HG03571 (cell line): ENCODE results near the gene SLC25A33.

Experiments used
- ATAC-seq: cut with Tn5 transposase; IDR thresholded peaks from one replicate; pipeline ENCODE4 v1.9.1; 2021; ENCODE audit not compliant: unreplicated experiment

Gene SLC25A33

GRCh38 chr1:9599741-9600140 is 60.5 kb downstream of the SLC25A33 start:
- no peak for ATAC-seq

GRCh38 chr1:9600861-9601834 is 61.9 kb downstream of the SLC25A33 start:
- ATAC-seq, result no peak

GRCh38 chr1:9601942-9602793 is 62.9 kb downstream of the SLC25A33 start:
- ATAC-seq, result no peak

GRCh38 chr1:9602794-9603167 is 63.5 kb downstream of the SLC25A33 start:
- ATAC-seq, result no peak

- no peak for ATAC-seq
Measured at GRCh38 chr1:9603307-9603706, 64.0 kb downstream of the SLC25A33 start.

- no peak for ATAC-seq
Measured at GRCh38 chr1:9603766-9604753, 64.8 kb downstream of the SLC25A33 start.

- no peak for ATAC-seq
Measured at GRCh38 chr1:9604836-9605235, 65.6 kb downstream of the SLC25A33 start.

GRCh38 chr1:9605946-9606455 is 66.7 kb downstream of the SLC25A33 start:
- ATAC-seq, result no peak

GRCh38 chr1:9606458-9606857 is 67.2 kb downstream of the SLC25A33 start:
- ATAC-seq, result no peak

GRCh38 chr1:9606948-9607347 is 67.7 kb downstream of the SLC25A33 start:
- ATAC-seq, result no peak

- ATAC-seq, result no peak
Measured at GRCh38 chr1:9607352-9607751, 68.1 kb downstream of the SLC25A33 start.

- no peak for ATAC-seq
Measured at GRCh38 chr1:9609998-9610397, 70.7 kb downstream of the SLC25A33 start.

GRCh38 chr1:9610548-9610947 is 71.3 kb downstream of the SLC25A33 start:
- ATAC-seq, result no peak

GRCh38 chr1:9611716-9612115 is 72.5 kb downstream of the SLC25A33 start:
- no peak for ATAC-seq

- ATAC-seq, result no peak
Measured at GRCh38 chr1:9612162-9612845, 73.0 kb downstream of the SLC25A33 start.

GRCh38 chr1:9612871-9613624 is 73.8 kb downstream of the SLC25A33 start:
- ATAC-seq, result no peak

- ATAC-seq, result no peak
Measured at GRCh38 chr1:9613625-9614299, 74.5 kb downstream of the SLC25A33 start.

- ATAC-seq, result no peak
Measured at GRCh38 chr1:9615316-9616063, 76.2 kb downstream of the SLC25A33 start.
